HepG2 (cell line): Measurements from ENCODE around the gene SRSF2. TPM values are rescaled to one million over a fixed set of nuclear protein-coding genes. Genes with fewer than 3 reads are reported as not detected.

Experiments
- ERF ChIP-seq: IDR thresholded peaks from 2 replicates; pipeline ENCODE4 v1.6.1; 2018; ENCODE audit warnings: missing biosample characterization, missing genetic modification reagents
- NRL ChIP-seq: sonication (generic); formaldehyde crosslinking; IDR thresholded peaks from 2 replicates; pipeline ENCODE4 v1.5.0; 2020; ENCODE audit warnings: missing genetic modification reagents, mild to moderate bottlenecking, moderate library complexity, borderline replicate concordance
- TBX2 ChIP-seq: sonication (generic); formaldehyde crosslinking; IDR thresholded peaks from 2 replicates; pipeline ENCODE4 v1.5.0; 2020; ENCODE audit warnings: missing genetic modification reagents, mild to moderate bottlenecking, borderline replicate concordance
- YEATS2 ChIP-seq: sonication (generic); formaldehyde crosslinking; IDR thresholded peaks from 2 replicates; pipeline ENCODE4 v1.4.0; 2020; ENCODE audit warnings: missing genetic modification reagents, borderline replicate concordance
- ZEB1 ChIP-seq: IDR thresholded peaks from 2 replicates; pipeline ENCODE4 v1.6.1; 2012; ENCODE audit warnings: mild to moderate bottlenecking, low read depth, inconsistent platforms; ENCODE audit not compliant: insufficient replicate concordance
- ZNF33A ChIP-seq: sonication (generic); formaldehyde crosslinking; IDR thresholded peaks from 2 replicates; pipeline ENCODE4 v1.5.1; 2020; ENCODE audit warnings: missing genetic modification reagents, mild to moderate bottlenecking, moderate library complexity, borderline replicate concordance
- ZNF816 ChIP-seq: sonication (generic); formaldehyde crosslinking; IDR thresholded peaks from 2 replicates; pipeline ENCODE4 v1.8.0; 2022; ENCODE audit warnings: missing genetic modification reagents, mild to moderate bottlenecking, borderline replicate concordance
- polyA plus RNA-seq, 8 experiments: library from polyadenylated mRNA; depleted of rRNA in 3 of 8; stranded (reverse) in 7 of 8; unstranded in 1 of 8; fragments of >200 nt; fragmentation: Illumina TruSeq in 4 of 8; extraction: Trizol in 4 of 8; gene quantifications; 2 replicates each; pipeline versions ENCODE4 v1.2.1 to v1.2.3, GENCODE V29; 2011 to 2016; ENCODE audit warnings: low read depth in 4 of 8, missing spikeins in 1 of 8, mixed read lengths in 1 of 8; ENCODE audit not compliant: insufficient read depth in 1 of 8
- total RNA-seq, 5 experiments: library from RNA; depleted of rRNA; stranded (reverse); fragments of >200 nt; fragmentation: Illumina TruSeq; extraction: Trizol; gene quantifications; 2 replicates each; pipeline ENCODE4 v1.2.3, GENCODE V29; 2016; ENCODE audit warnings: low read depth in 1 of 5
- TF ChIP-seq, protein P1 (sequence below): sonication (generic); formaldehyde crosslinking; IDR thresholded peaks from one replicate; pipeline ENCODE4 v1.5.1; 2020; ENCODE audit warnings: mild to moderate bottlenecking, missing genetic modification reagents; ENCODE audit errors: not compliant biosample characterization
- TF ChIP-seq, protein P2 (sequence below): sonication (generic); formaldehyde crosslinking; IDR thresholded peaks from 2 replicates; pipeline ENCODE4 v1.5.0; 2020; ENCODE audit warnings: missing genetic modification reagents
- TF ChIP-seq, protein P3 (sequence below): sonication (generic); formaldehyde crosslinking; IDR thresholded peaks from 2 replicates; pipeline ENCODE4 v1.8.1; 2023; ENCODE audit warnings: mild to moderate bottlenecking, missing genetic modification reagents, borderline replicate concordance
- TF ChIP-seq, protein P4 (sequence below): sonication (generic); formaldehyde crosslinking; conservative IDR thresholded peaks from 2 replicates; pipeline ENCODE4 v1.8.0; 2022; ENCODE audit warnings: mild to moderate bottlenecking, moderate library complexity, missing genetic modification reagents
- TF ChIP-seq, protein P5 (sequence below): sonication (generic); formaldehyde crosslinking; IDR thresholded peaks from 2 replicates; pipeline ENCODE4 v1.9.0; 2021; ENCODE audit warnings: missing genetic modification reagents, mild to moderate bottlenecking, borderline replicate concordance
- TF ChIP-seq, protein P6 (sequence below): sonication (generic); formaldehyde crosslinking; IDR thresholded peaks from 2 replicates; pipeline ENCODE4 v1.5.1; 2020; ENCODE audit warnings: missing genetic modification reagents, mild to moderate bottlenecking, borderline replicate concordance

SRSF2 gene
- total and polyA plus RNA-seq, 2 of the 13 experiments (the other 11 are each of a cell fraction or from before 2014, with no cell fraction given) = 306 to 319 TPM

DNA sequence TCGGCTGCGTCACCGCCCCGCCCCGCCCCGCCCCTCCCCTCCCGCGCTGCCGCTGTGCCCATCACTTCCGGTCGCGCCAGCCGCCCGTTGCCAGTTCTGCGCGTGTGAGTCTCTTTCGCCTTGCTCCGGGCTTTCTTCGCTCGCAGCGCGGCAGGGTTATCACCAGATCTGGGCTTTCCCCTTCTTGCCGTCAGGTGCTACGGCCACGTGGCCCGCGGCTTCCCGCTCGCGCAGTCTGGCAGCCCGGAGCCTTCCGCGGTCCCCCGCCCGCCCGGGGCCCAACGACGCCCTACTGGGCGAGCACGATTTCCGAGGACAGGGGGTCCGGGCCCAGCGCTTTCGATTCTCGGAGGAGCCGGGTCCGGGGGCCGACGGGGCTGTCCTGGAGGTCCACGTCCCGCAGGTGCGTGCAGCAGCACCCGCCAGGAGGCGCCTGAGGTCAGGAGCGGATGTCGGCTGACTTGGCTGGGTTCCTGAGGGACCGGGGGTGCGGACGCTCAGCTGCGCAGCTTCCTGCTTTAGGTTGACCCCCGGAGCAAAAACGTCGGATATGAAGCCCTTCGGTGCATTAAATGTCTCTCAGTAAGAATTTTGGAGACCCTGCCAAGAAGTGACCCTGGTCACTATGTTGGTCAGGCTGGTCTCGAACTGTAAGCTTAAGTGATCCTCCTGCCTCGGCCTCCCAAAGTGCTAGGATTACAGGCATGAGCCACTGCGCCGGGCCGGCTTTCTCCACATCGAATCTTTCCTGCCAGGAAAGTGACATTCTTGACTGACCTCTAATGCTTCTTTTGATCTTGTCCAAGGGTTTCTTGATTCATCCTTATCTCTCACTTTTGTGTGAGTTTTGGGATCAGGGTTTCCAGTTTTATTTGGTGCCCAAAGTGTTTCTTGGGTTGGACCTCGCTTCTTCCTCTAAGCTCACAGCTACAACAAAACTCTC lies 10.1 kb downstream of the SRSF2 start, which contains the start of gene METTL23 (continued):
- TF ChIP-seq, protein P1, sequence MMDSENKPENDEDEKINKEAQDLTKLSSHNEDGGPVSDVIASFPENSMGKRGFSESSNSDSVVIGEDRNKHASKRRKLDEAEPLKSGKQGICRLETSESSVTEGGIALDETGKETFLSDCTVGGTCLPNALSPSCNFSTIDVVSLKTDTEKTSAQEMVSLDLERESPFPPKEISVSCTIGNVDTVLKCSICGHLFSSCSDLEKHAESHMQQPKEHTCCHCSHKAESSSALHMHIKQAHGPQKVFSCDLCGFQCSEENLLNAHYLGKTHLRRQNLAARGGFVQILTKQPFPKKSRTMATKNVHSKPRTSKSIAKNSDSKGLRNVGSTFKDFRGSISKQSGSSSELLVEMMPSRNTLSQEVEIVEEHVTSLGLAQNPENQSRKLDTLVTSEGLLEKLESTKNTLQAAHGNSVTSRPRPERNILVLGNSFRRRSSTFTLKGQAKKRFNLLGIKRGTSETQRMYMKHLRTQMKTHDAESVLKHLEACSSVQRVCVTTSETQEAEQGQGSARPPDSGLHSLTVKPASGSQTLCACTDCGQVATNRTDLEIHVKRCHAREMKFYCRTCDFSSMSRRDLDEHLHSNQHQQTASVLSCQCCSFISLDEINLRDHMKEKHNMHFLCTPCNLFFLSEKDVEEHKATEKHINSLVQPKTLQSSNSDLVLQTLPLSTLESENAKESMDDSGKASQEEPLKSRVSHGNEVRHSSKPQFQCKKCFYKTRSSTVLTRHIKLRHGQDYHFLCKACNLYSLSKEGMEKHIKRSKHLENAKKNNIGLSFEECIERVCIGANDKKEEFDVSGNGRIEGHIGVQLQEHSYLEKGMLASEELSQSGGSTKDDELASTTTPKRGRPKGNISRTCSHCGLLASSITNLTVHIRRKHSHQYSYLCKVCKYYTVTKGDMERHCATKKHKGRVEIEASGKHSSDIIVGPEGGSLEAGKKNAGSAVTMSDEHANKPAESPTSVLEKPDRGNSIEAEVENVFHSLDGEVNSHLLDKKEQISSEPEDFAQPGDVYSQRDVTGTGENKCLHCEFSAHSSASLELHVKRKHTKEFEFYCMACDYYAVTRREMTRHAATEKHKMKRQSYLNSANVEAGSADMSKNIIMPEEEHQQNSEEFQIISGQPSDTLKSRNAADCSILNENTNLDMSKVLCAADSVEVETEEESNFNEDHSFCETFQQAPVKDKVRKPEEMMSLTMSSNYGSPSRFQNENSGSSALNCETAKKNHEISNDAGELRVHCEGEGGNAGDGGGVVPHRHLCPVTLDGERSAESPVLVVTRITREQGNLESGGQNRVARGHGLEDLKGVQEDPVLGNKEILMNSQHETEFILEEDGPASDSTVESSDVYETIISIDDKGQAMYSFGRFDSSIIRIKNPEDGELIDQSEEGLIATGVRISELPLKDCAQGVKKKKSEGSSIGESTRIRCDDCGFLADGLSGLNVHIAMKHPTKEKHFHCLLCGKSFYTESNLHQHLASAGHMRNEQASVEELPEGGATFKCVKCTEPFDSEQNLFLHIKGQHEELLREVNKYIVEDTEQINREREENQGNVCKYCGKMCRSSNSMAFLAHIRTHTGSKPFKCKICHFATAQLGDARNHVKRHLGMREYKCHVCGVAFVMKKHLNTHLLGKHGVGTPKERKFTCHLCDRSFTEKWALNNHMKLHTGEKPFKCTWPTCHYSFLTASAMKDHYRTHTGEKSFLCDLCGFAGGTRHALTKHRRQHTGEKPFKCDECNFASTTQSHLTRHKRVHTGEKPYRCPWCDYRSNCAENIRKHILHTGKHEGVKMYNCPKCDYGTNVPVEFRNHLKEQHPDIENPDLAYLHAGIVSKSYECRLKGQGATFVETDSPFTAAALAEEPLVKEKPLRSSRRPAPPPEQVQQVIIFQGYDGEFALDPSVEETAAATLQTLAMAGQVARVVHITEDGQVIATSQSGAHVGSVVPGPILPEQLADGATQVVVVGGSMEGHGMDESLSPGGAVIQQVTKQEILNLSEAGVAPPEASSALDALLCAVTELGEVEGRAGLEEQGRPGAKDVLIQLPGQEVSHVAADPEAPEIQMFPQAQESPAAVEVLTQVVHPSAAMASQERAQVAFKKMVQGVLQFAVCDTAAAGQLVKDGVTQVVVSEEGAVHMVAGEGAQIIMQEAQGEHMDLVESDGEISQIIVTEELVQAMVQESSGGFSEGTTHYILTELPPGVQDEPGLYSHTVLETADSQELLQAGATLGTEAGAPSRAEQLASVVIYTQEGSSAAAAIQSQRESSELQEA (CRISPR knock-in tag) = no peak
- TF ChIP-seq NRL (CRISPR knock-in tag) (peak; percentile 71), TBX2 (CRISPR knock-in tag) (no peak; the same call in none of the 2 replicates), YEATS2 (CRISPR knock-in tag) (no peak), ZNF816 (CRISPR knock-in tag) (peak; percentile 98), ZEB1 (no peak), ZNF33A (CRISPR knock-in tag) (peak; percentile 91), ERF (peak; percentile 92)
- TF ChIP-seq, protein P2, sequence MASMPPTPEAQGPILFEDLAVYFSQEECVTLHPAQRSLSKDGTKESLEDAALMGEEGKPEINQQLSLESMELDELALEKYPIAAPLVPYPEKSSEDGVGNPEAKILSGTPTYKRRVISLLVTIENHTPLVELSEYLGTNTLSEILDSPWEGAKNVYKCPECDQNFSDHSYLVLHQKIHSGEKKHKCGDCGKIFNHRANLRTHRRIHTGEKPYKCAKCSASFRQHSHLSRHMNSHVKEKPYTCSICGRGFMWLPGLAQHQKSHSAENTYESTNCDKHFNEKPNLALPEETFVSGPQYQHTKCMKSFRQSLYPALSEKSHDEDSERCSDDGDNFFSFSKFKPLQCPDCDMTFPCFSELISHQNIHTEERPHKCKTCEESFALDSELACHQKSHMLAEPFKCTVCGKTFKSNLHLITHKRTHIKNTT = no peak
- TF ChIP-seq, protein P3, sequence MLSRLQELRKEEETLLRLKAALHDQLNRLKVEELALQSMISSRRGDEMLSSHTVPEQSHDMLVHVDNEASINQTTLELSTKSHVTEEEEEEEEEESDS = no peak; the same call in none of the 2 replicates
- TF ChIP-seq, protein P4, sequence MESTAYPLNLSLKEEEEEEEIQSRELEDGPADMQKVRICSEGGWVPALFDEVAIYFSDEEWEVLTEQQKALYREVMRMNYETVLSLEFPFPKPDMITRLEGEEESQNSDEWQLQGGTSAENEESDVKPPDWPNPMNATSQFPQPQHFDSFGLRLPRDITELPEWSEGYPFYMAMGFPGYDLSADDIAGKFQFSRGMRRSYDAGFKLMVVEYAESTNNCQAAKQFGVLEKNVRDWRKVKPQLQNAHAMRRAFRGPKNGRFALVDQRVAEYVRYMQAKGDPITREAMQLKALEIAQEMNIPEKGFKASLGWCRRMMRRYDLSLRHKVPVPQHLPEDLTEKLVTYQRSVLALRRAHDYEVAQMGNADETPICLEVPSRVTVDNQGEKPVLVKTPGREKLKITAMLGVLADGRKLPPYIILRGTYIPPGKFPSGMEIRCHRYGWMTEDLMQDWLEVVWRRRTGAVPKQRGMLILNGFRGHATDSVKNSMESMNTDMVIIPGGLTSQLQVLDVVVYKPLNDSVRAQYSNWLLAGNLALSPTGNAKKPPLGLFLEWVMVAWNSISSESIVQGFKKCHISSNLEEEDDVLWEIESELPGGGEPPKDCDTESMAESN (CRISPR knock-in tag) = peak; percentile 61; the same call in 1 of the 2 replicates
- TF ChIP-seq, protein P5, sequence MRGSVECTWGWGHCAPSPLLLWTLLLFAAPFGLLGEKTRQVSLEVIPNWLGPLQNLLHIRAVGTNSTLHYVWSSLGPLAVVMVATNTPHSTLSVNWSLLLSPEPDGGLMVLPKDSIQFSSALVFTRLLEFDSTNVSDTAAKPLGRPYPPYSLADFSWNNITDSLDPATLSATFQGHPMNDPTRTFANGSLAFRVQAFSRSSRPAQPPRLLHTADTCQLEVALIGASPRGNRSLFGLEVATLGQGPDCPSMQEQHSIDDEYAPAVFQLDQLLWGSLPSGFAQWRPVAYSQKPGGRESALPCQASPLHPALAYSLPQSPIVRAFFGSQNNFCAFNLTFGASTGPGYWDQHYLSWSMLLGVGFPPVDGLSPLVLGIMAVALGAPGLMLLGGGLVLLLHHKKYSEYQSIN (CRISPR knock-in tag) = no peak
- TF ChIP-seq, protein P6, sequence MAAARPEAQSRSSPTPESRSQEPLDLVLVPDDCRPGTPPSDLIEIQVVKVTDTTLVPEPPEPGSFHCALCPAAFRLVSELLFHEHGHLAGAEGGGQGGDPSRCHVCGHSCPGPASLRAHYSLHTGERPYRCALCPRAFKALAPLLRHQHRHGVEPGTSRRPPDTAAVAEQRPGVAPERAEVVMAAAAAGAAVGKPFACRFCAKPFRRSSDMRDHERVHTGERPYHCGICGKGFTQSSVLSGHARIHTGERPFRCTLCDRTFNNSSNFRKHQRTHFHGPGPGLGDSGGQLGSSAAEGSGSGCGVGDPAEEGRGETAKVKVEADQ (CRISPR knock-in tag) = no peak
